HEK293T (cell line): ENCODE measurements around the gene RETREG2.

ENCODE experiments used
- CTCF ChIA-PET: fragments of 350-600 bp; formaldehyde crosslinking; extraction: SDS; loops from one replicate; lab custom pipeline; 2021; ENCODE audit warnings: antibody characterized with exemption, inconsistent platforms; lab: Yijun Ruan, JAX
- POLR2A ChIA-PET: fragments of 350-600 bp; formaldehyde crosslinking; extraction: SDS; loops from one replicate; lab custom pipeline; 2020; ENCODE audit warnings: antibody characterized with exemption, inconsistent platforms; lab: Yijun Ruan, JAX
- DNase-seq: peaks from one replicate; pipeline ENCODE4 v3.0.0; 2012; ENCODE audit warnings: mixed read lengths; ENCODE audit errors: extremely low spot score
- ARNT ChIP-seq: fragments of 450-650 bp; IDR thresholded peaks from 2 replicates; pipeline ENCODE4 v1.6.1; 2017; ENCODE audit warnings: mild to moderate bottlenecking
- BHLHE40 ChIP-seq: fragments of 450-650 bp; IDR thresholded peaks from 2 replicates; pipeline ENCODE4 v1.6.1; 2016; ENCODE audit warnings: mild to moderate bottlenecking, moderate library complexity, borderline replicate concordance
- CTBP1 ChIP-seq: fragments of 450-650 bp; IDR thresholded peaks from 2 replicates; pipeline ENCODE4 v1.6.1; 2016; ENCODE audit warnings: borderline replicate concordance
- ELF4 ChIP-seq: fragments of 450-650 bp; IDR thresholded peaks from 2 replicates; pipeline ENCODE4 v1.6.1; 2017; ENCODE audit warnings: antibody characterized with exemption
- FOXA1 ChIP-seq: fragments of 450-650 bp; IDR thresholded peaks from 2 replicates; pipeline ENCODE4 v1.6.1; 2016; ENCODE audit warnings: mild to moderate bottlenecking
- FOXK2 ChIP-seq: fragments of 450-650 bp; IDR thresholded peaks from 2 replicates; pipeline ENCODE4 v1.6.1; 2016; ENCODE audit warnings: mild to moderate bottlenecking
- FOXM1 ChIP-seq: fragments of 450-650 bp; IDR thresholded peaks from 2 replicates; pipeline ENCODE4 v1.6.1; 2017; ENCODE audit warnings: mild to moderate bottlenecking, borderline replicate concordance
- HDGF ChIP-seq: fragments of 450-650 bp; IDR thresholded peaks from 2 replicates; pipeline ENCODE4 v1.6.1; 2017; ENCODE audit warnings: antibody characterized with exemption, borderline replicate concordance
- L3MBTL2 ChIP-seq: fragments of 450-650 bp; conservative IDR thresholded peaks from 2 replicates; pipeline ENCODE4 v1.6.1; 2016; ENCODE audit warnings: mild to moderate bottlenecking
- LEF1 ChIP-seq: fragments of 450-650 bp; IDR thresholded peaks from 2 replicates; pipeline ENCODE4 v1.6.1; 2017; ENCODE audit warnings: mild to moderate bottlenecking, borderline replicate concordance
- NFRKB ChIP-seq: fragments of 450-650 bp; IDR thresholded peaks from 2 replicates; pipeline ENCODE4 v1.6.1; 2016; ENCODE audit warnings: mild to moderate bottlenecking, moderate library complexity
- SP1 ChIP-seq: fragments of 450-650 bp; IDR thresholded peaks from 2 replicates; pipeline ENCODE4 v1.6.1; 2017
- SUZ12 ChIP-seq: fragments of 450-650 bp; IDR thresholded peaks from 2 replicates; pipeline ENCODE4 v1.6.1; 2016; ENCODE audit warnings: mild to moderate bottlenecking
- TARDBP ChIP-seq: fragments of 450-650 bp; IDR thresholded peaks from 2 replicates; pipeline ENCODE4 v1.6.1; 2016
- ZNF384 ChIP-seq: fragments of 450-650 bp; IDR thresholded peaks from 2 replicates; pipeline ENCODE4 v1.6.1; 2016
- TF ChIP-seq, protein P1 (sequence below): fragments of 450-650 bp; IDR thresholded peaks from 2 replicates; pipeline ENCODE4 v1.6.1; 2016

Gene RETREG2

DNA sequence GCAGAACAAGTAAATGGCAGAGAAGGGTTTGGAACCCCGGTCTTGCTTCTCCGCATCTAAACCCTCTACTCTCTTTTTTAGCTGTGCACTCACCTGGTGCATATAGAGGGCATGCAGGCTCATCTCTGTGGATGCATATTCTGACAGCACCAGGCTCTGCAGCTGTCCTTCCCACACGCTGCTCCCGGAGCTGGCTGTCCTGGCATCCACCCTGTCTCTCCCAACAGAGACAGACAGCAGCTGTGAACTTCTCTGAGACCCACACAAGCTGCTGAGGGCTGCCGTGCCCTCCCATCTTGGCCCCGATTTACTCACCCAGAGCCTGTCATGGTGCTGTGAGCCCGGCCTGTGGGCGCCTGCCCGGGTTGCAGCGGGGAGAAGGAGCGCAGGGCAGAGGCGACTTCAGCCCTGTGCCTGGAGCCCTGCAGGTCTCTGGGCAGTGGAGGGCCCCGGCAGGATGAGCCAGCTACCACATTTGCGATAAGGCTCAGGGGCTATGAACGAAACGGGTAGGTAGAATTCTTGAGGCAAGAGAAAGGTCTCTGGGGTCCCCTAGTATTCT lies 44.0 kb downstream of the RETREG2 start:
- ChIA-PET CTCF (no interaction called here), POLR2A (interaction anchor here (0.9 kb wide), 1 partner anchor 16 kb away, joined by 4 read pairs; no protein-coding TSS in a partner anchor)
- TF ChIP-seq SP1, result no peak
- no peak for TF ChIP-seq SUZ12
- no peak for TF ChIP-seq ZNF384
- TF ChIP-seq NFRKB, result no peak
- no peak for TF ChIP-seq BHLHE40
- no peak for TF ChIP-seq LEF1
- no peak for DNase-seq

DNA sequence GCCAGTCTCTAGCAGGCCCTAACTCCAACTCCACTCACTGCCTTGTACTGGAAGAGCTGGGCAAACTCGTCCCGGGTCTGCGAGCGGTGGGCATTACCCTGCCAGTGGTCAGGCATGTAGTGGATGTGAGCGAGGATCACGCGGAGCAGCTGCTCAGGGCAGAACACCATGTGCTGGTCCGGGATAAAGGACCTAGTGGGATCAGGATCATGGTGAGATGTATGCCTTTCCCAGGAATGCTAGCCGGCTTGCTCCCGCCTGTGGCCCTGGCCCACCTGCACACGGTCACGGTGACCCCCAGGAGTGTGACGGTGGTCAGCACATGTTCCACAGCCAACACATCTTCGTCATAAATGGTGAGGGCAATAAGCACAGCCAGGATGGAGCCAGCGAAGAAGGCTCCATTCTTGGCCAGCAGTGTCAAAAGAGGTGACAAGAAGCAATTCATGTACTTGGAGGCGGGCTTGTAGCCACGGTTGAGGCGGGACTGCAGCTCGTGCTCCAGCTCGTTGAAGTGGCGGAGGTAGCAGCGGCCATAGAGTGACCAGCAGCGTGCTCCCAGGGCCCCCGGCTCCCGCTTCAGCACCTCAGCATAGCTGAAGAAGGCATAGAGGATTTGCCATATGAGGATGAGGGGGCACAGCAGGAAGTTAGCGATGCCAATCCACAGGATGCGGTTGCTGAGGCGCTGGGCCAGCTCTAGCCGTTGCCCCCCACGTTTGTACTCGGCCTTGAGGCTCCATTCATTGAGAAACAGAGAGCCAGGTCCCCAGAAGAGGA lies 45.9 kb downstream of the RETREG2 start:
- CTCF ChIA-PET, result interaction anchor here (0.5 kb wide), 1 partner anchor 65 kb away, joined by 3 read pairs; no protein-coding TSS in a partner anchor
- POLR2A ChIA-PET, result interaction anchor here (1.4 kb wide), 1 partner anchor 47 kb away, joined by 3 read pairs; the partner anchor contains the start of gene CNPPD1
- no peak for TF ChIP-seq SP1
- TF ChIP-seq, protein P1, sequence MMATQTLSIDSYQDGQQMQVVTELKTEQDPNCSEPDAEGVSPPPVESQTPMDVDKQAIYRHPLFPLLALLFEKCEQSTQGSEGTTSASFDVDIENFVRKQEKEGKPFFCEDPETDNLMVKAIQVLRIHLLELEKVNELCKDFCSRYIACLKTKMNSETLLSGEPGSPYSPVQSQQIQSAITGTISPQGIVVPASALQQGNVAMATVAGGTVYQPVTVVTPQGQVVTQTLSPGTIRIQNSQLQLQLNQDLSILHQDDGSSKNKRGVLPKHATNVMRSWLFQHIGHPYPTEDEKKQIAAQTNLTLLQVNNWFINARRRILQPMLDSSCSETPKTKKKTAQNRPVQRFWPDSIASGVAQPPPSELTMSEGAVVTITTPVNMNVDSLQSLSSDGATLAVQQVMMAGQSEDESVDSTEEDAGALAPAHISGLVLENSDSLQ, result no peak
- no peak for TF ChIP-seq BHLHE40
- TF ChIP-seq NFRKB, result no peak
- TF ChIP-seq CTBP1, result no peak
- TF ChIP-seq LEF1, result no peak
- no peak for TF ChIP-seq L3MBTL2
- no peak for TF ChIP-seq FOXK2
- no peak for TF ChIP-seq ZNF384
- TF ChIP-seq ELF4, result no peak
- no peak for TF ChIP-seq FOXM1
- TF ChIP-seq HDGF, result no peak
- TF ChIP-seq TARDBP, result no peak
- TF ChIP-seq SUZ12, result no peak
- no peak for TF ChIP-seq ARNT
- no peak for DNase-seq

DNA sequence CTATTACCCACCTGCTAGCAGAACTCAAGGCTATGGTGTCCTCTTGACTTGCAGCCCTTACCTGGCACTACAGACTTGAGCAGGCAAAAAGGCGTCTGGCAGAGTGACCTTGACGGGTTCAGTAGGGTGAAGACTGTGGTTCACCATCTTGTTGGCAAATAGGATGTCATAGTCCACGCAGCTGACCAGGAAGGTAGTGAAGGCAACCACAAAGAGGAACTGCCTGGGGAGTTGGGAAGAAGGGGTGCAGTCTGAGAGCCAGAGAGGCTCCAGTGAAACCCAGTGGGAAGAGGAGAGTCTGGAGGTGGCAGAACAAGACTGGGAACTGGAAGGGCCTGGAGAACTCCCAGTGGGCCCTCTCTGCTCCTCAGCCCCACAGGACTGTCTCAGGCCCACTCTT lies 47.3 kb downstream of the RETREG2 start:
- ChIA-PET POLR2A (interaction anchor here (1.8 kb wide), 1 partner anchor 20 kb away, joined by 10 read pairs; the partner anchor contains the start of genes GLB1L and STK16), CTCF (no interaction called here)
- no peak for DNase-seq
- TF ChIP-seq FOXK2, result no peak
- TF ChIP-seq CTBP1, result no peak
- no peak for TF ChIP-seq LEF1
- no peak for TF ChIP-seq FOXA1
- no peak for TF ChIP-seq L3MBTL2
- TF ChIP-seq HDGF, result no peak
- TF ChIP-seq NFRKB, result no peak
- TF ChIP-seq ELF4, result no peak
- TF ChIP-seq ARNT, result no peak

DNA sequence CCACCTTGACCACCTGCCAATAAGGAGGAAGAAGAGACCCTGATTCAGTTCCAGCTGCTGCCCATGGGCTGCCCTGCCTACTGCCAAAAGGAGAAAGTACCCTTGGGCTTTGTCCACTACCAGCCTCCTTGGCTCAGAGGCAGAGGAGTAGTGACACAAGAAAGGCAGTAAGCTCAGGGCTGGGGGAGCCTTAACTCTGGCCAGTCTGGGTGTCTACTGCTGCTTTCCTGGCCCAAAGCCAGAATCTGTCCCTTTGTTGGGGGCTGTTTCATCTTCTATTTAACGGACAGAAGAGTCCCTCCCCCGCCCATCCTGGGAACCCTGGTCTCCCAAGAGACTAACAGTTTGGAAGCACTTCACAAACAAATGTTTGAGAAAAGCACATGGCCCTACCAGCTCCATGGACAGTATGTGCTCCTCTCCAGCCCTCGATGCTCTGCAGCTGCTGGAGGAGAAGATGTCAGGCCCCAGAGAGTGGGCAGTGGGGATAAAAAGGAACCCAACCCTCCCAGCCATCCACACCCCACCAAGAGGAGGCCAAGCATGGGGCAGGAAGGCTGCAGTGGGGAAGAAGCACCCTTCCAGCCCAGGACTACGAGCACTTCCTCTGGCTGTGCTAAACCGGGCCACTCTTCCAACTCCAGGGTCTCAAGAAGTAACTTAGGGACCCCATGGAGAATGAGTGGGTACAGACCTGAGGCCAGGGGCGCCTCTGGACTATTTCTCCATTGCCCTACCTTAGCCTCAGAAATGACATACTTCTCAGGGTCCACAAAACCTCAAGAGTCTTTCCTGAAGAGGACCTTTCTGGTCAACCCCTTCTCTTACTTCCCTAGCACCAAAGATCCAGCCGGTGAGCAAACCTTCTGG lies 50.2 kb downstream of the RETREG2 start:
- no peak for DNase-seq
- TF ChIP-seq FOXK2 (no peak), L3MBTL2 (no peak)
- POLR2A ChIA-PET, result interaction anchor here (1.0 to 2.7 kb wide), 5 partner anchors 9 to 67 kb away, joined by 3 to 27 read pairs (median 10); partner anchors contain the start of genes ABCB6, CNPPD1, GLB1L and STK16
- CTCF ChIA-PET, result interaction anchor here (0.5 to 1.2 kb wide), 3 partner anchors 11 to 17 kb away, joined by 3 read pairs; no protein-coding TSS in a partner anchor

DNA sequence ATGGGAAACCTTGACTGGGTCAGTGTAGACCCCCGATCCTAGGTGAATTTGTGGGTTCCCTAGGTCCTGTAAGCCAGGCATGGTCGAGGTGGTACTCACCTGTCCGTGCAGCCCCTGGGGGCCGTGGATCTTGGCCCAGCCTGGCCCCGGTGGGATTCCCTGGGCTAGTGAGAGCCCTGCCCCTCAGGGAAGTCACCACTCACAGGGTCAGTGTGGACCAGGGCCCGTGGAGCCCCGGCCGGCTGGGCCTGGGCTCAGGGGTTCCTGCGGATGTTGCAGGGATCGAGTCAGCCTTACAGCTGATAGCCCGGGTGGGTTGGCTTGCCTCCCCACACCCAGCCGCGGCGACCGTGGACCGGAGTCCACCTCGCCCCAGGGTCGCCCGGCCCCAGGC lies 50.8 kb downstream of the RETREG2 start:
- TF ChIP-seq SUZ12 (no peak), L3MBTL2 (no peak), CTBP1 (no peak), NFRKB (no peak), TARDBP (no peak), ELF4 (no peak), SP1 (no peak), HDGF (no peak), ARNT (no peak), BHLHE40 (no peak), FOXK2 (no peak), FOXA1 (no peak), LEF1 (no peak), ZNF384 (no peak)
- TF ChIP-seq, protein P1, result no peak
- DNase-seq, result no peak
- POLR2A ChIA-PET, result interaction anchor here (1.2 to 2.7 kb wide), 6 partner anchors 9 to 66 kb away, joined by 3 to 27 read pairs (median 8); partner anchors contain the start of genes ABCB6, CNPPD1, GLB1L and STK16
- CTCF ChIA-PET, result interaction anchor here (0.5 to 1.5 kb wide), 3 partner anchors 10 to 66 kb away, joined by 3 to 4 read pairs (median 3); no protein-coding TSS in a partner anchor
